ENCODE data around the gene KIAA0753. TPM values are rescaled to one million over a fixed set of nuclear protein-coding genes. Genes with fewer than 3 reads are reported as not detected.

Gene KIAA0753
- total RNA-seq, 2 donors from 2014 or later: 6.9 to 13.5 TPM

DNA sequence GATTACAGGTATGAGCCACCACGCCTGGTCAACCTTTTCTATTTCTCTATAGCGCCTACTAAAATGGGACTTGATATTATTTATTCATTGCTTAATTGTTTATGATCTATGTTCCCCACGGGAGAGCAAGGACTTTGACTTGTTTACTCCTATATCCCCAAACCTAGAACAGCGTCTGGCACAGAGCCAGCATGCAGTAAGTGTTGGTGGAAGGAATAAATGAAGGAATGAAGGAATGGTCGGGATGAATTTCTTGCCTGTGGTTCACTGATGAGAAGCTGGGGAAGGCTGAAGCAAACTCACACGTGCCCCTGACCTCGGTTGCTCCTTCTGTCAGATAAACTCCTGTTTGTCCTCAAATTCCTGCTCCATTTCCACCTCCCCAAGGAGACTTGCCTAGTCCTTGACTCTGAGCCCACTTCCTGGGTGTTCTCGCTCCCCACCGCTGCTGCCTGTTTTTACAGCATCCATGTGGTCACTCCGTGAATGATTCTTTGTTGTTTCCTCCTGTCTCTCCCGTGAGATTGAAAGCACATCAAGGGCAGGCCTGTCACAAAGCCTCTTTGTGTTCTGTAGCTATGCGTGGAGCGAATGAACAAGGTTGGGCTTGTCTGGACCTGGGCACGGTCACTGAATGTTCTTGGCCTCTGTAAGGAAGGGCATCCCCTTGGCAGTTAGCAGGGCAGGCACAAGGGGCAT is 28.4 kb upstream of the KIAA0753 start:
- no peak for TF ChIP-seq POLR2A (IDR thresholded peaks at IDR 0.05)
- TF ChIP-seq, protein P1, sequence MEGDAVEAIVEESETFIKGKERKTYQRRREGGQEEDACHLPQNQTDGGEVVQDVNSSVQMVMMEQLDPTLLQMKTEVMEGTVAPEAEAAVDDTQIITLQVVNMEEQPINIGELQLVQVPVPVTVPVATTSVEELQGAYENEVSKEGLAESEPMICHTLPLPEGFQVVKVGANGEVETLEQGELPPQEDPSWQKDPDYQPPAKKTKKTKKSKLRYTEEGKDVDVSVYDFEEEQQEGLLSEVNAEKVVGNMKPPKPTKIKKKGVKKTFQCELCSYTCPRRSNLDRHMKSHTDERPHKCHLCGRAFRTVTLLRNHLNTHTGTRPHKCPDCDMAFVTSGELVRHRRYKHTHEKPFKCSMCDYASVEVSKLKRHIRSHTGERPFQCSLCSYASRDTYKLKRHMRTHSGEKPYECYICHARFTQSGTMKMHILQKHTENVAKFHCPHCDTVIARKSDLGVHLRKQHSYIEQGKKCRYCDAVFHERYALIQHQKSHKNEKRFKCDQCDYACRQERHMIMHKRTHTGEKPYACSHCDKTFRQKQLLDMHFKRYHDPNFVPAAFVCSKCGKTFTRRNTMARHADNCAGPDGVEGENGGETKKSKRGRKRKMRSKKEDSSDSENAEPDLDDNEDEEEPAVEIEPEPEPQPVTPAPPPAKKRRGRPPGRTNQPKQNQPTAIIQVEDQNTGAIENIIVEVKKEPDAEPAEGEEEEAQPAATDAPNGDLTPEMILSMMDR (IDR thresholded peaks at IDR 0.05): no peak
- no peak overlapping the region for H3K27ac ChIP-seq
- no peak overlapping the region for H3K4me3 ChIP-seq
- H3K4me1 ChIP-seq: peaks cover 11% of the 10 kb centered on the region
- DNase-seq (no peak), ATAC-seq (no peak)
- H3K27me3 ChIP-seq: no peaks in the 10 kb centered on the region
- 66 to 68% methylated on average over 14 of the region's 14 CpGs for WGBS, 2 donors
- intact Hi-C loops (cut with DNase I): loop anchor here (10.0 kb wide), 1 partner anchor 166 kb away; the partner anchor contains the start of gene TEKT1
- no peaks in the 10 kb centered on the region for H3K9me3 ChIP-seq
- no peaks in the 10 kb centered on the region for H3K36me3 ChIP-seq (replicated peaks in 1 of 2; ENCODE audit: insufficient read depth in 1 of 2, low read depth in 2 of 2)

DNA sequence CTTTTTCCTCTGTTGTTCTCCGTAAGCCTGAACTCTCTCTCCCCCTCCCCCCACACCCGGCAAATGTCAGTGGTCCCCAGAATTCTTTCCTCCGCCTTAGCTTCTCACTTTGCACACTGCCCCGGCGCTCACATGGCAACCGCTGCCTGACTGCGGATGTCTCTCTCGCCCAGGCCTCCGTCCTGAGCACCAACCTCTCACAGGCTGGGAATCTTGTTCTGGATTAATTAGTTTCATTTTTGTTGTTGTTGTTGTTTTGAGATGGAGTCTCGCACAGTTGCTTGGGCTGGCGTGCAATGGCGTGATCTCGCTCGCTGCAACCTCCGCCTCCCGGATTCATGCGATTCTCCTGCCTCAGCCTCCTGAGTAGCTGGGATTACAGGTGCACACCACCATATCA is 27.7 kb upstream of the KIAA0753 start:
- no peak for ATAC-seq
- no peaks in the 10 kb centered on the region for H3K36me3 ChIP-seq (replicated peaks in 1 of 2; ENCODE audit: insufficient read depth in 1 of 2, low read depth in 2 of 2)
- WGBS, 2 donors: 86 to 94% methylated on average over 17 of the region's 17 CpGs
- H3K4me3 ChIP-seq: no peak overlapping the region
- no peak for DNase-seq
- no peak overlapping the region for H3K27ac ChIP-seq
- peaks cover 11% of the 10 kb centered on the region for H3K4me1 ChIP-seq
- no peaks in the 10 kb centered on the region for H3K27me3 ChIP-seq
- no peak for TF ChIP-seq POLR2A (IDR thresholded peaks at IDR 0.05)
- TF ChIP-seq, protein P1 (IDR thresholded peaks at IDR 0.05): no peak
- no peaks in the 10 kb centered on the region for H3K9me3 ChIP-seq
- intact Hi-C loops (cut with DNase I): loop anchor here (10.0 kb wide), 1 partner anchor 167 kb away; the partner anchor contains the start of gene TEKT1

DNA sequence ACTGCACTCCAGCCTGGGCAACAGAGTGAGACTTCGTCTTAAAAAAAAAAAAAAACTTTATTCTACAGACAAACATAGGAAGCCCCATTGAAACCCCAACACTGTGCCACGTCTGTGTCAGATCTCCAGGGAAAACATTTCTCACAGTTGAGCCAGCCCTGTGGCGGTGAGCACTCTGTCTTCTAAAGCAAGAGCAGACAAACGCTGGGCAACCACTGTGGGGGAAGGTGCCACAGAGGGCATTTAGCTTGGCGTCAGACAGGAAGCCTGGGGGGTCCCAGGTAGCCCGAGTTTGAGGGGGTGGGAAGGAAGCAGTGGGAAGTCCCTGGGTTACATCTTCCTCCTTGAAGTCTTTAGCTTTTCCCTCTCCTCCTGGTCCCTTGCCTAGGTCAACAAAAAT is 27.0 kb upstream of the KIAA0753 start:
- Histone ChIP-seq H3K4me3 (no peak overlapping the region), H3K36me3 (replicated peaks in 1 of 2; ENCODE audit: insufficient read depth in 1 of 2, low read depth in 2 of 2) (no peaks in the 10 kb centered on the region), H3K9me3 (no peaks in the 10 kb centered on the region), H3K27ac (no peak overlapping the region), H3K27me3 (no peaks in the 10 kb centered on the region), H3K4me1 (peaks cover 11% of the 10 kb centered on the region)
- ATAC-seq (no peak), DNase-seq (no peak)
- 69 to 70% methylated on average over 6 of the region's 6 CpGs for WGBS, 2 donors
- no peak for TF ChIP-seq POLR2A (IDR thresholded peaks at IDR 0.05)
- TF ChIP-seq, protein P1 (IDR thresholded peaks at IDR 0.05): no peak
- intact Hi-C loops (cut with DNase I): loop anchor here (10.0 kb wide), 1 partner anchor 167 kb away; the partner anchor contains the start of gene TEKT1

DNA sequence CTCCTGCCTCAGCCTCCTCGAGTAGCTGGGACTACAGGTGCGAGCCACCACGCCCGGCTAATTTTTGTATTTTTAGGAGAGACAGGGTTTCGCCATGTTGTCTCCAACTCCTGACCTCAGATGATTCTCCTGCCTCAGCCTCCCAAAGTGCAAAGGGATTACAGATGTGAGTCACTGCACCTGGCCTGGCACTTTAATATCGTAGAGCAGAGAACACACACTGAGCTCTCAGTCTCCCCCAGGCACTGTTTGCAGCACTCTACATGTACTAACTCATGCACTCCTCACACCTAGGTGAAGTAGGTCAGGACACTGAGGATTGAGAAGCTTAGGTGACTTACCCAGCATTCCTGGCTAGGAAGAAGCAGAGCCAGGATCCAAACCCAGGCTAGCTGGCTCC is 26.0 kb upstream of the KIAA0753 start:
- no peaks in the 10 kb centered on the region for H3K27me3 ChIP-seq
- H3K4me3 ChIP-seq: no peak overlapping the region
- intact Hi-C loops (cut with DNase I): loop anchor here (10.0 kb wide), 1 partner anchor 168 kb away; the partner anchor contains the start of gene TEKT1
- no peak for TF ChIP-seq POLR2A (IDR thresholded peaks at IDR 0.05)
- TF ChIP-seq, protein P1 (IDR thresholded peaks at IDR 0.05): no peak
- H3K4me1 ChIP-seq: peaks cover 11% of the 10 kb centered on the region
- ATAC-seq: no peak
- 79 to 82% methylated on average over 6 of the region's 6 CpGs for WGBS, 2 donors
- H3K27ac ChIP-seq: no peak overlapping the region
- no peaks in the 10 kb centered on the region for H3K9me3 ChIP-seq
- no peaks in the 10 kb centered on the region for H3K36me3 ChIP-seq (replicated peaks in 1 of 2; ENCODE audit: insufficient read depth in 1 of 2, low read depth in 2 of 2)
- DNase-seq: no peak
